DMS53 (cell line): ENCODE results near the gene APOBEC3C.
"Not testable (repeated sequence)": the region's sequence is repeated elsewhere in the genome, so short reads cannot be mapped to it uniquely, and the experiment has no call there.

Source experiments
- DNase-seq: peaks from one replicate; lab custom pipeline; 2025; lab: John Stamatoyannopoulos, UW

The APOBEC3C gene

GRCh38 chr22:39013942-39014722 lies at the start of gene APOBEC3C:
Gene APOBEC3C, plus strand, starts transcription at chr22:39014257. Its CDS starts 106 bp downstream, at chr22:39014363.
- peak; percentile 65 for DNase-seq

DNA sequence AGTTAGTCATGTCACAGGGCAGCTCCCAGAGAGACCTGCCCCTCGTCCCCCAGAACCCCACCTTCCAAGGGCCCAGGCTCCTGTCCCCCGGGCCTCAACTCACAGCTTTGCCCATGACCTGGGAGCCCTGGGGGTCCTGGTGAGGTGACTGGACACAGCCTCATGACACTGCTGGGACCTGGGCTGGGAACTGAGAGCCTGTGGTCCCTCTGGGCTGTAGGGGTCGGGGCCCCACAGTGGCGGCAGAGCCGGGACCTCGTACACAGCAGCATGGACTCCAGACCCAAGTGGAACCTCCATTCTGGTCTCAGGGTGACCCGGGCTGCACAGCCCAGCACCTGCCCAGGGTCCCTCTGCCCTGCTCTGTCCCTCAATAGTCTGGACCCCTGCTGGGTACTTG lies 49.8 kb upstream of the APOBEC3C start:
- no peak for DNase-seq

DNA sequence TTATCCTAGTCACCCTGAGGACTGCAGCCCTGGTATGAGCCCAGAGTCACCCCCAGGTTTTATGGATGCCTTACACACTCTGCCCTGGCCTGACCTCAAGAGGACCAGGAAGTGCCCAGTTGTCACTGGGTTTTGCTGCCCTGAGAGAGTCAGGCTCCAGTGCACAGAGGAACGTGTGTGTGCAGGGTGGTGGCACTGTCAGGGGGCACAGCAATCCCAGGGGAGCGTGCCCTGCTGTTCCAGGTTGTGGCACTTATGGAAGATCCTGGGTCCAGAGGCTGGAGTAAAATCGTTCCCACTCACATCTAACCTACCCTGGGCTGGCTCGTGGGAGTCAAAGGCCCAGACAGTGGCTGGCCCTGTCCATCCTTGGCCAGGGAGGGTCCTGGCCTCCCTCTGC lies 49.1 kb upstream of the APOBEC3C start:
- DNase-seq, result no peak

- DNase-seq, result no peak
These were observed 48.3 kb upstream of the APOBEC3C start for GRCh38 chr22:38965614-38966379.

DNA sequence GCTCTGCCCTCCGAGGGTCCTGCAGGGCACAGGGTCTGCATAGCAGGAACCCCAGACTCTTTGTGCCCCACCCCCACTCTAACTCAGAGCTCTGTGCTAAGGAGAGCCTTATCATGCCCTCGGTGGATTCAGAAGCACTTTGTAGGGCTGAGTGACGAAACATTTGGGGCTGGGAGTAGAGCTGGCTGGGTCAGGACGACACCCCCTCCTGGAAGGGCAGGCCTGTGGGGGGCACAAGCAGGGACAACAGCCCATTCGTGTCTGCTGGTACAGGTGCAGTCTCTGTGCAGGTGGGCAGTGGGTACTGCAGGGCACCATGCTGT lies 47.7 kb upstream of the APOBEC3C start:
- DNase-seq, result no peak

DNA sequence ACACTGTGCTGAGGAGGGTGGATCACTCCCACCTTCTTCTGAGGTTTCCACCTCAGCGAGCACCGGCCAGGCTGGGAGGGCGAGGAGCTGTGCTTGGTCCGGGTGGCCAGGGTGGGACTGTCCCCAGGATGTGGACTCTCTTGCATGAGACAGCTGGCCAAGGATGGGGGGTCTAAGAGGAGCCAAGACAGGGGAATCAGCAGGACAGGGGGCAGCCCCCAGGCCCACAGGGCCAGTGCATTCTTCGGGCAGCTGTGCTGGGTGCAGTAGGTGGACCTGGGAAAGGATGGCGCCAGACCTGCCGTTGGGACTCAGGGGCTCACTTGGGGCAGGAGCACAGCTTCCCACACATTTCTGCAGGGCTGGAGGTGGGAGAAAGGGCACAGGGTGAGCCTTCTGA lies 47.1 kb upstream of the APOBEC3C start:
- no peak for DNase-seq

GRCh38 chr22:38967451-38968450 lies 46.3 kb upstream of the APOBEC3C start:
- DNase-seq, result no peak

DNA sequence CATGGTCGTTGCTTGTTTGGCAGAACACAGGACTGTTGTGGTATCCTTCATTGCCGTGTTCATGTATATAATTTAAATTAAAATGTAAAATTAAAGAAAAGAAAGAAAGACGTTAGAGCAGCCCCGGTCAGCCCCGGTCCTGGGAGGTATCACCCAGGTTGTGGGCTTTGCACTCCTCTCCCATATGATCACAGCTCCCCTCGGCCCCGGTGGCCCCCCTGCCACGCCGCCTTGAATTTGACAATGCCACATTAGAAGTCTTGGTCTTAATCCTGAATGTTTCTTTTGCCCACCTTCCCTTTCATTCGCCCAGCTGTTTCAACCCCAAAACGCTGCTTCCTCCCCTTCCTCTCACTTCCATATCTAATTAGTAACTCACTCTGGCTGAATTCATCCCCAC lies 45.3 kb upstream of the APOBEC3C start:
- no peak for DNase-seq

- DNase-seq, result no peak
These were observed 43.5 kb upstream of the APOBEC3C start for GRCh38 chr22:38970551-38970950.

DNA sequence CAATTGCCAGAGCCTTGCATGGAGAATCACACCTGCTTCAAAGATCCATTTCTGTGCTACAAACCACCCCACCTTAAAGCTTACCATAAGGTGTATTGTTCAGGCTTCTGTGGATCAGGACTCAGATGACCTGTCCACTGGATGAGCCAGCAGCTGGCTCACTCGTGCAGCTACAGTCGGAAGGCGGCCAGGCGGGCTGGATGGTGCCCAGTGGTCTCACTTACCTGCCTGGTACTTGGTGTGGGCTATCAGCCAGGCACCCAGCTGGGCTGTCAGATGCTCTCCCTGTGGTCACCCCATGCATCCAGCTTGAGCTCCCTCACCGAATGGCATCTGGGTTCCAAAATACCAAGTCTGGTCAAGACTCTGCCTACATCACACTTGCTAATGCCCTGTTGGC lies 42.9 kb upstream of the APOBEC3C start:
- DNase-seq, result no peak

- DNase-seq, result no peak
These were observed 42.3 kb upstream of the APOBEC3C start for GRCh38 chr22:38971791-38972190.

DNA sequence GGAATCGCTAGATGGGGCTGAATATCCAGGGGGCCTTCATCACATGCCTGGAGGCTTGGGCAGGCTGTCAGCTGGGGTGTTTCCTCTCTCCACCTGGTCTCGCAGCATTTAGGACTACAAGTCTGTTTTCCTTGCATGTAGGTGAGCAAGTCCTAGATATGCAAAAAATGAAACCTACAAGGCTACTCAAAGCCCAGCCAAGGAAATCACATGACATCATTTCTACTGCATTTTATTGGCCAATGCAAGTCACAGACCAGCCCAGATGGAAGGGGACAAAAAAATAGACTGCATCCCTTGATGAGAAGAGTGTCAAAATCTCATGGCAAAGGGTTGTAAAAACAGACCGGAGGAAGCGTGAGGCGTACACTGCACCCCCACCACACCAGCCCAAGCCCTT lies 41.5 kb upstream of the APOBEC3C start:
- no peak for DNase-seq

GRCh38 chr22:38973289-38974169 lies 40.5 kb upstream of the APOBEC3C start:
- peak; percentile 72 for DNase-seq

DNA sequence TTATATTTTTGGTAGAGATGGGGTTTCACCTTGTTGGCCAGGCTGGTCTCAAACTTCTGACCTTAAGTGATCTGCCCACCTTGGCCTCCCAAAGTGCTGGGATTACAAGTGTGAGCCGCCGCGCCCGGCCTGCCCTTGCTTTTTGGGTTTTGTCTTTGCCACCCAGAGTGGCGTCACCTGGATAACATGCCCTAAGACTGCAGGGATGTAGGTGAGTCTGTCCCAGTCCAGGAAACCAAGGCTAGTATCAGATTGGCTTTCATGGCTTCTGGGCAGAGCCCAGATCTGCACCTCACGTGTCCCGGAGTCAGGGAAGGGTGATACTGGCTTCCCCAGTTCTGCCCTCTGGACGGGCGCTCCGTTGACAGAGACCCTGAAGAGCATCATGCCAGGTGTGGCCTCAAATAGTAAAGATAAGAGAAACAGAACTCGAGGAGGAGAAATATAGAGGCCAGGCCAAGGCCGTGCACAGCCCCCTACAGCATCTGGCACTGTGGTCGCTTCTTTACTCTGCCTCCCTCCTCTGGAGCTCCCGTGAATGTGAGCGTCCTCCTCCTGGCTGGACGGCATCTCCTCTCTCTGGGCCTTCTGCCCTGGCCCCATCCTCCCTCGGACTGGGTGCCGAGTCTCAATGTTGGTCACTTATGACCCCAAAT lies 39.8 kb upstream of the APOBEC3C start:
- DNase-seq, result no peak

DNA sequence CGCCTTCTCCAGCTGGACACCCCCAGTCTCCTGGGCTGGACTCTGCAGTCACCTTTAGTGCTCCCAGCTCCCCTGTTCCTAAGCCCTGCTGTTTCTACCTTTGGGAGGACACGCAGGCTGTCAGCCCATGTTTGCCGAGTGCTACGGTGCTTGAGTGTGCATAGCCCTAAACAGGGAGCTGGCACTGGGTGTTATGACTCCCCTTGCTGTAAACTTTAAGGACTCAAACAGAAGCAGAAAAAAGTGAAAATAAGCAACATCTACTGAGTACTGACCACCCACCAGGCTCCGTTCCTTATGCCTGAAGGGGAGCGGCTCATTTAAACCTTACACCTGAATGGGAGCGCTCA lies 39.3 kb upstream of the APOBEC3C start:
- DNase-seq, result no peak

- DNase-seq, result not testable (repeated sequence)
These were observed 36.8 kb upstream of the APOBEC3C start for GRCh38 chr22:38977289-38977688.

- not testable (repeated sequence) for DNase-seq
These were observed 33.5 kb upstream of the APOBEC3C start for GRCh38 chr22:38980587-38980986.

DNA sequence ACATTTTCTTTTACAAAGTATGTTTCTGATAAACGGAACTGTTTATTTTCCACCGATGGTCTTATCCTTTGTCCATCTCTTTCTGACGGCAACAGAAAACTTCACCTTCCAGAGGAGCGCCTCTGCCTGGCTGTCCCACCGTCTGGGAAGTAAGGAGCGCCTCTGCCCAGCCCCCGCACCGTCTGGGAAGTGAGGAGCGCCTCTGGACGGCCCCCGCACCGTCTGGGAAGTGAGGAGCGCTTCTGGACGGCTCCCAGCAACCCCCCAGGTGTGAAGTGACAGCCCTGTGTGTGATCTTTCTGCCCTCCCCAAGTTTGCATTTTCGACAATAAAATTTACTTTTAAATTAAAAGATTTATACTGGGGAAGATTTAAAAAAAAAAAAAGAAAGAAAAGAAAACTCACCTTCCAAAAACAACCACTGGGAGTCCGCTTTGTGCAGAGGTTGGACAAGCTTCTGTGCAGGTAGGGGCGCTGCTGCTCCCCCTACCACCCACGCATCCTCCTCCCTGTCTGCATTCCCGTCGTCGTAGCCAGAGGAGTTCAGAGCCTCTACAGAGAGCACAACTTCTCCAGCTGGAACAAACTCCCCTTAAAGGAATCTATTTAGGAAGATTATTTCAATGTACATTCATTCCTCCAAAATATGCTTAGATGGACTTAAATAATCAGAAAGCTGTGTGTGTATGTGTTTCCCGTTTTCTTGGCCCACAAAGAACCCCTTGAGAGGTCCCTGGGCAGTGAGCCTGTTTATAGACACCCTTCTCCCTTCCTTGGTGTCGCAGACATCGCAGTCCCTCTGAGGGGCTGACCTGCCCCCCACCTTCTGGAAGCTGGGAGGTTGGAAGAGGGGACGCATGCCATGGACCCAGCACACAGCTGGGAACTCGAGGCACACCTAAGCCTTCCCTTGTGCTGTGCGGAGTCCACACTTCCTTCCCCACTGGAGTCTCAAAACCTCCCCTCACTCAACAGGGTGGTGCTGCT lies 32.8 kb upstream of the APOBEC3C start:
- peak; percentile 73 for DNase-seq
